ENCODE results near the gene SPART.
"Not testable (repeated sequence)": the region's sequence is repeated elsewhere in the genome, so short reads cannot be mapped to it uniquely, and the experiment has no call there.

SPART gene

GRCh38 chr13:36354842-36355623 is 8.8 kb upstream of the SPART start:
- no peak for DNase-seq (ENCODE audit: low spot score)

GRCh38 chr13:36353001-36353400 is 6.8 kb upstream of the SPART start:
- DNase-seq (ENCODE audit: low spot score): no peak

GRCh38 chr13:36352350-36352749 is 6.2 kb upstream of the SPART start:
- no peak for DNase-seq (ENCODE audit: low spot score)

GRCh38 chr13:36347531-36348210 is 1.5 kb upstream of the SPART start:
- DNase-seq (ENCODE audit: low spot score): no peak

DNA sequence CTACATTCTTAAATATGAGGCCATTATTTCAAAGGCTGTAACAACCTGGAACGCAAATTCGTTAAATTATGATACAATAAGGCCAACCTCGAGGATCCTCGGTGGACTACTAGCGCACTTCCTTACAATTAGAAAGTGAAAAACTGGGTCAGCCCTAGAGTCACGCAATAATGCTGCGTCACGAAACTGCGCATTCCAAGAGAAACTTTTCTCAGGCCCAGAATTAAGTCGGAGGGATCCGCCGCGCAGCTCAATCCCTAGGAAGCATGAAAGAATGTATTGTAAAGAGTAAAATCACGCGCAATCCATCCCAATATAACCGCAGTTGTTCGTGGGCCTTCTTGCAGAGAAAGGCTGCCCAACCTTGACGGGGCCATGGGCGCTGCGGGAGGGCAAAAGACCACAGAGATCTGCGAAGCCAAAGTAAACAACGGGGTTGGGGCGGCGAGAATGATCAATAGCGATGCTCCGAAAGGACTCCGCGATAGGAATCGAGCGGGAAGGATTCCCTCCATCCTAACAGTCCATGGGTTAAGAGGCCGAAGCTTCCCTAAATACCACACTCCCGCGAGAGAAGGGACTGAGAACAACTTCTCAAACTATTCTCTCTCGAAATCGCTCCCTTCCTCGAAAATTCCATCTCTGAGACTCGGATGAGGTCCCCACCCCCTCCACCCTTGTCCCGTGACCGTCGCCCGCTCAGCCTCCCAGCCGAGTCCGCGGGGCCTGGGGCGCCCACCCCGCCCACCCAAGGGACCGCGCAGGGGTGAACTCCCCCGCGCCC is 564 bp downstream of the SPART start:
- DNase-seq (ENCODE audit: low spot score): no peak

DNA sequence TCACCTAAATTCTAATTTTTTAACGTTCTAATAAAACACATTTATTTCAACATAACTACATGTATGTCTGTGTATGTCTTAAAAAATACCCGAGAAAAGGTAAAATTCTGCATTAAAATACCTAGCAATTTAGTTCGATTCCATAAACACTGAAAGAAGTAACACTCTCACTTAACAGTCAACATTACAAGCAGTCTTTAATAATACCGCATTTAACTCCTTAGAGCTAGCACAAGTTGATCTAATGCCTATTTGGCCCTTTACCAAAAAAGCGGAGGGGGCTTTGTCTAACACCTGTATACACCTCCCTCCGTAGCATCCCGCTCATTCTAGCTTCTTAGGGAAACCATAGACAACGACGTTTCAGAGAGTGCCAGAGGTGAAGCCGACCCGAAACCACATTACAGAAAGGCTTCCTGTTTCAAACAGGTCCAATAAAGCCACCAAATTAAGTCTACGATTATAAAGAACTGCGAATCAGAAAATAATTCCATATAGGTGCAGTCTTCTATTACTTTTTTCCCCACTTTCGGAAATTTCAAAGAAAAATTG is 1.2 kb downstream of the SPART start:
- DNase-seq (ENCODE audit: low spot score): no peak

- DNase-seq (ENCODE audit: low spot score): no peak
These were observed 2.0 kb downstream of the SPART start for GRCh38 chr13:36344173-36344572.

GRCh38 chr13:36343766-36344165 is 2.4 kb downstream of the SPART start:
- no peak for DNase-seq (ENCODE audit: low spot score)

DNA sequence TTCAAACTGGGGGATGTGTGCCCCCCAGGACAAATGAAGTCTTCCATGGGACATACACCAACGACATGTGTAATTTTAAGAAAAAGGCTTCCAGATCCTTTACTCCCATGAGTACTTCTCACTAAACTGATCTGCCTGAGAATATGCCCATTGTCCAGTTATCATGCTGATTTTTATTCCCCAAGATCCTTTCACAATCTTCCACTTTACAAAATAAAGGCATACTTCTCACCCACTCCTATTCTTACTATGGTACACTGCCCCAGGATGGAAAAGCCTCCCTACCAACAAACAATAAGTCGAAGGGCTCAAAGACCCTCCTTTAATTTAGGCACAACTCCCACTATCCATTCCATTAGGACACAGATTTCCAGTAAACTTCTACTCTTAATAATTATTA is 3.5 kb downstream of the SPART start:
- DNase-seq (ENCODE audit: low spot score): no peak

- DNase-seq (ENCODE audit: low spot score): no peak
These were observed 4.5 kb downstream of the SPART start for GRCh38 chr13:36341718-36342117.

- no peak for DNase-seq (ENCODE audit: low spot score)
These were observed 6.5 kb downstream of the SPART start for GRCh38 chr13:36339600-36340155.

- DNase-seq (ENCODE audit: low spot score): no peak
These were observed 8.1 kb downstream of the SPART start for GRCh38 chr13:36337938-36338641.

GRCh38 chr13:36332986-36333385 is 13.2 kb downstream of the SPART start:
- no peak for DNase-seq (ENCODE audit: low spot score)

- not testable (repeated sequence) for DNase-seq (ENCODE audit: low spot score)
These were observed 13.9 kb downstream of the SPART start for GRCh38 chr13:36332255-36332654.

DNA sequence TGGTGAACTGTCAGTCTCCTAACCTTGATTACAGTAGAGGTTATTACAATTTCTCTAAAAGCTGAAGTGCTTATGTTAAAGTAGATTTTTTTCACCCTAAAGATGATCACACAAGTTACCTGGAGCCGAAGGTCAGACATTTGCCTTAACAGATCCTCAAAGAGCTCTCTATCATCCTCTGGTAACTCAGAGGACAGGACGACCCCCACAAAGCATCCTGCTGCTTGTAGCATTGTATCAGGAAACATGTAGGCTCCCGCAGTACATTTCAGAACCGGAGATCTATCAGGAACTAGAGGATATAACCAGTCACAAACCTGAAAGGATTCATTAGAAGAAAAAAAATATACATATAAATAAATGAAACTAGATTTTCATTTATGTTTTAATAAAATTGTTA is 14.9 kb downstream of the SPART start:
- no peak for DNase-seq (ENCODE audit: low spot score)

DNA sequence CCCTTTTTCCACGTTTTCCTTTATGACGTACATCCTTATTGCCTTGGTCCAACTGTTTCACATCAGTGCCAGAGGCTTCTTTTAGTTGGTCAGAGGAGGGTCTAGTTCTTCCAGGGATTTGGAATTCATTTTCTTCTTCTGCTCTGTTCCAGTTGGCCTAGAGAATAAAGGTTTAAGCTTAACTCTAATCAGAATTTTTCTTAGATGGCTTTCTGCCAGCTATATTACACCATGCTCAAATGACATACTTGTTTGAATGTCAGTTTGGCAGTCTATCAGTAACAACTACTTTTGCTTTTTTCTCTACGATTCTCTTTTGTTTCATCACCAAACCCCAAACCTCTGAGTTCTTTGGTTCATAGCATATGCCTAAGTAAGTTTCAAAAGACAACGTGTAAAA is 16.8 kb downstream of the SPART start:
- no peak for DNase-seq (ENCODE audit: low spot score)

DNA sequence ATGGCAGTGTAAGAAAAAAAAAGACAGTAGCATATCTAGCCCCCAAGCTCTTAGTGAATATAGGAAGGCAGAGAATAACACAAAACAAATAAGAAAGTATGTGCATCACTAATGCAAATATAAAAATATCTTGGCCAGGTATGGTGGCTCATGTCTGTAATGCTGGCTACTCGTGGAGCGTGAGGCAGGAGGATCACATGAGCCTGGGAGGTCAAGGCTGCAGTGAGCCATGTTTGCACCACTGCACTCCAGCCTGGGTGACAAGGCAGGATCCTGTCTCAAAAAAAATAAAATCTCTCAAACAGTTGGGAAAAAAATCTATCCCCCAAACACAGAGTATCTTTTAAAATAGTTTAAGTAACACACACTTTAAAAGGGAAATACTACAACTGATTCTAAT is 17.4 kb downstream of the SPART start:
- no peak for DNase-seq (ENCODE audit: low spot score)

DNA sequence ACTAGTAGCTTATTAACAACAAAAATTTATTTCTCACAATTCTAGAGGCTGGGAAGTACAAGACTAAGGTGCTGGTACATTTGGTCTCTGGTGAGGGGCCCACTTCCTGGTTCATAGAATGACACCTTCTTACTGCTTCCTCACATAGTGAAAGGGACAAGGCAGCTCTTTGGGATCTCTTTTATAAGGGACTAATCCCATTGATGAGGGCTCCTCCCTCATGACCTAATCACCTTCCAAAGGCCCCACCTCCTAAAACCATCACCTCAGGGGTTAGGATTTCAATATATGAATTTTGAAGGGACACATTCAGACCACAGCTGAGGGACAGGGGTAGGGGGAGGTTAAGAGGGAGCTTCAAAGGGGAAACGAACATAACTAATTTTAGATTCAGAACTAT is 20.3 kb downstream of the SPART start:
- no peak for DNase-seq (ENCODE audit: low spot score)

- DNase-seq (ENCODE audit: low spot score): not testable (repeated sequence)
These were observed 21.3 kb downstream of the SPART start for GRCh38 chr13:36324881-36325280.

DNA sequence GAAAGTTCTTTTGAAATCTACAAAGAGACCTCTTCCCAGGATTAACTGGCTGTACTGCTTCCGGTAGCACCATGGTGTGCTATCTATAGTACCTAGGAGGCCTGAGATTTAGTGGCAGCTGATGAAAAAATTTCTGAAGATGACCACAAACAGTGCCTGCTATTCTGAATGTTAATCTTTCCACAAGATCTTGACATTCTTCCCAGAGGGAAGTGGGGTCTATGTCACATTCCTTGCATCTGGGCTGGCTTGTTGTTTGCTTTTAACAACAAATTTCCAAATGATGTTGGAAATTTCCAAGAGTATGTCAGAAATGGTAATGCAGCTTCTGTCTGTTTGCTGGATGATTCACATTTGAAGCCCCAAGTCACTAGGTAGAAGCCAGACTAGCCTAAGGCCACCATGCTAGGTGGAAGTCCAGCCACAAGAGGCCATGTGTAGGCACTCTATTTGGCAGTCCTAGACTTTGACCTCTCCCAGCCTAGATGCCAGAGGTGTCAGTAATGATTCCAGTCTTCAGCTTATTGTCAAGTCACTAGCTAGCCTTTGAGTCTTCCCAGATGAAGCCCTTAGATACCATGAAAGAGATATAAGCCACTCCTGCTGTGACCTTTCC is 22.1 kb downstream of the SPART start:
- no peak for DNase-seq (ENCODE audit: low spot score)

- DNase-seq (ENCODE audit: low spot score): no peak
These were observed 22.8 kb downstream of the SPART start for GRCh38 chr13:36323408-36323807.
